ENCODE measurements around the gene ATOH8. TPM values are rescaled to one million over a fixed set of nuclear protein-coding genes. Genes with fewer than 3 reads are reported as not detected.
"Not testable (repeated sequence)": the region's sequence is repeated elsewhere in the genome, so short reads cannot be mapped to it uniquely, and the experiment has no call there.

Gene ATOH8
- total RNA-seq, 1 donor from 2014 or later: 7.7 TPM

DNA sequence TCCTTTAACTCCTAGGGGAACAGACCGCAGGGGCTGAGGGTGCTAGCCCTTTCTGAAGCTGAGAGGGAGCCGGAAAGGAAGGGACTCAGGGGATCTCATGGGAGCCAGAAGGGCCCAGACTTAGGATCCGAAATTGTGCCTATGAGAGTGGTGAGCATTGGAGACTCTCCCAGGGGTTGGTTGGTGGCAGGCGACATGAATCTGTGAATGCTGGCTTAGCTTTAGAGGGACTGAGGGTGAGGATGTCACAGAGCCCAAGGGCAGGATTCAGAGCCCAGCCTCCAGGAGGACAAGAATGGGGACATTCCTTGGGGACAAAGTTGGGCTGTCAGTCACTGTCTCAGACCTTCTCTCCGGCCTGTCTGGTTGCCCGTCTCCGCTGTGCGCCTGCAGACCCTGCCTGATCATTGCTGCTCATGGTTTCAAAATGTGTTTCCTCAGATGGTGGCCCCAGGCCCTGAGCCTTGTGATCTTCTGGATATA, 42.2 kb upstream of the ATOH8 start:
- Mint-ChIP-seq H3K27ac (ENCODE audit: unreplicated experiment) (no peak overlapping the region), H3K4me3 (no peak overlapping the region), H3K4me1 (peaks cover 13% of the 10 kb centered on the region), H3K36me3 (ENCODE audit: low read depth) (no peaks in the 10 kb centered on the region), H3K27me3 (ENCODE audit: low read depth) (peaks cover 21% of the 10 kb centered on the region), H3K9me3 (no peaks in the 10 kb centered on the region)
- DNase-seq (ENCODE audit: low read depth, low spot score): no peak
- TF ChIP-seq, protein P1, sequence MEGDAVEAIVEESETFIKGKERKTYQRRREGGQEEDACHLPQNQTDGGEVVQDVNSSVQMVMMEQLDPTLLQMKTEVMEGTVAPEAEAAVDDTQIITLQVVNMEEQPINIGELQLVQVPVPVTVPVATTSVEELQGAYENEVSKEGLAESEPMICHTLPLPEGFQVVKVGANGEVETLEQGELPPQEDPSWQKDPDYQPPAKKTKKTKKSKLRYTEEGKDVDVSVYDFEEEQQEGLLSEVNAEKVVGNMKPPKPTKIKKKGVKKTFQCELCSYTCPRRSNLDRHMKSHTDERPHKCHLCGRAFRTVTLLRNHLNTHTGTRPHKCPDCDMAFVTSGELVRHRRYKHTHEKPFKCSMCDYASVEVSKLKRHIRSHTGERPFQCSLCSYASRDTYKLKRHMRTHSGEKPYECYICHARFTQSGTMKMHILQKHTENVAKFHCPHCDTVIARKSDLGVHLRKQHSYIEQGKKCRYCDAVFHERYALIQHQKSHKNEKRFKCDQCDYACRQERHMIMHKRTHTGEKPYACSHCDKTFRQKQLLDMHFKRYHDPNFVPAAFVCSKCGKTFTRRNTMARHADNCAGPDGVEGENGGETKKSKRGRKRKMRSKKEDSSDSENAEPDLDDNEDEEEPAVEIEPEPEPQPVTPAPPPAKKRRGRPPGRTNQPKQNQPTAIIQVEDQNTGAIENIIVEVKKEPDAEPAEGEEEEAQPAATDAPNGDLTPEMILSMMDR (conservative IDR thresholded peaks at IDR 0.05): no peak

DNA sequence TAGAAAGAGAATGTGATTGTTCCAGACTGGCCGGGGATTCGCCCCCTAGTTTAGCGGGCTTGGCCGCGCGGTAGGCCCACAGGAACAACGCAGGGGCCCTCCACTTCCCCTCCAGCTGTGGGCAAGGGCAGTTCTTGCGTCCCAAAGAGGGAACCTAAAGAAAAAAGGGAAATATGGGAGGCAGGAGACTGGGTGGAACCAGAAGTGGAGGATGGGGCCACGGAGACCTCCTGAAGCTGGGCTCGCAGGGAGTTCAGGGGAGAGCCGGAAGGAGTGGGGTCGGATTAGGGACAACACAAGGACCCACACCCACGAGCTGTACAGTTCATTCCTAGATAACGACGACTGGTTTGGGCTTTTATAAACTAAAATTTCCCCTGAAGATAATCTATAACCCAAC, 41.5 kb upstream of the ATOH8 start:
- no peaks in the 10 kb centered on the region for H3K9me3 Mint-ChIP-seq
- H3K27ac Mint-ChIP-seq (ENCODE audit: unreplicated experiment): peak overlapping the region; percentile 27
- no peak for DNase-seq (ENCODE audit: low read depth, low spot score)
- TF ChIP-seq, protein P1 (conservative IDR thresholded peaks at IDR 0.05): no peak
- H3K4me1 Mint-ChIP-seq: peaks cover 10% of the 10 kb centered on the region
- no peak overlapping the region for H3K4me3 Mint-ChIP-seq
- no peaks in the 10 kb centered on the region for H3K36me3 Mint-ChIP-seq (ENCODE audit: low read depth)
- H3K27me3 Mint-ChIP-seq (ENCODE audit: low read depth): peaks cover 18% of the 10 kb centered on the region

DNA sequence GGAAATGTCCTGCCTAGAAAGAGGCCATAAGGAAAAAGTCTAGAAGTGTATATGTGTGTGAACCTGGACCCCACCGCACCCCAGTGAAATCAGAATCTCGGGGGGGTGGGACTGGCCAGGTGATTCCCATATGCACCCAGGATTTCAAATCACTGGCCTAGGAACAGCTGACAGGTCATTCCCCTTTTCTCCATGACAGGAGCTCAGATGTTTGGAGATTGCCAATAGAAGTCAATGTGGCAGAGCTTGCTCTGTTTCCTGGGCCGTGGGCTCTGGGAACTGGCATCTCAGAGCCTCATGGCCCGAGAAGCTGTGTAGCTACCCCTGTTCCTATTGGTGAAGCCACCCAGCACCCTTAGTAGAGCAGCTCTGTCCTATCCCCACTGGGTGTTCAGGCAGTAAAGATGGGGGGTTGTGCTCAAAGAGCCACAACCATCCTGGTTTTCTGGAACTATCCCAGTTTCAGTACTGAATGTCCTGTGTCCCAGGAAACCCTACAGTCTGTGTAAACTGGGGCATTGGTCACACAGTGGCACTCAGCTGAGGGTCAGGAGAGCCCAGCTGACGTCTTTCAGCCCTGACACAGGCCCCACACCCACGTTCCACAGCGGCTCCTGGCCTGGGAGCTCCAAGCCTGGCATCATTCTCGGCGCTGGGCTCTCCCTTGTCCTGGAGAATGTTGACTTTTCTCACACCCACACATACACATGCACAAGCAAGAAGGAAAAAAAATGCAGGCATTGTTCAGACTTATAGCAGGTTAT, 40.8 kb upstream of the ATOH8 start:
- H3K9me3 Mint-ChIP-seq: no peaks in the 10 kb centered on the region
- no peak overlapping the region for H3K4me3 Mint-ChIP-seq
- H3K4me1 Mint-ChIP-seq: peaks cover 12% of the 10 kb centered on the region
- no peaks in the 10 kb centered on the region for H3K36me3 Mint-ChIP-seq (ENCODE audit: low read depth)
- TF ChIP-seq, protein P1 (conservative IDR thresholded peaks at IDR 0.05): no peak
- peaks cover 12% of the 10 kb centered on the region for H3K27me3 Mint-ChIP-seq (ENCODE audit: low read depth)
- no peak overlapping the region for H3K27ac Mint-ChIP-seq (ENCODE audit: unreplicated experiment)
- no peak for DNase-seq (ENCODE audit: low read depth, low spot score)

DNA sequence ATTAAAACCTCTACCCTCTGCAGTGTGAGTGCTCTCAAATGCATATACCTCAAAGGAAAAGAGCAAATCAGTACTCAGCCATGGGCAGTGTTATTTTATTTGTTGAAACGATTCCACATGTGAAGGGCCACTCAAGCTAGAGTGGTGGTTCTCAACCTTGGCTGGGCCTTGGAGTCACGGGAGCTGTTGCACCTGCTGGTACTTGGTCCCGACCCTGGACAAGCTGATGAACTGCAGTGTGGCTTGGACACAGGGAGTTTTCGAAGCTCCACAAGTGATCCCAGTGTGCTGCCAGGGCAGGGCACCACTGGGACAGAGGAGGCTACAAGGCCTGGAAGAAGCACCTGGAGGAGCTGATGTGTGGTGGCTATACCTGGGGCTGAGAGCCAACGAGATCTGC, 40.0 kb upstream of the ATOH8 start:
- H3K9me3 Mint-ChIP-seq: no peaks in the 10 kb centered on the region
- no peaks in the 10 kb centered on the region for H3K36me3 Mint-ChIP-seq (ENCODE audit: low read depth)
- H3K4me1 Mint-ChIP-seq: peaks cover 12% of the 10 kb centered on the region
- TF ChIP-seq, protein P1 (conservative IDR thresholded peaks at IDR 0.05): no peak
- no peak for DNase-seq (ENCODE audit: low read depth, low spot score)
- peaks cover 8% of the 10 kb centered on the region for H3K27me3 Mint-ChIP-seq (ENCODE audit: low read depth)
- no peak overlapping the region for H3K27ac Mint-ChIP-seq (ENCODE audit: unreplicated experiment)
- H3K4me3 Mint-ChIP-seq: no peak overlapping the region

DNA sequence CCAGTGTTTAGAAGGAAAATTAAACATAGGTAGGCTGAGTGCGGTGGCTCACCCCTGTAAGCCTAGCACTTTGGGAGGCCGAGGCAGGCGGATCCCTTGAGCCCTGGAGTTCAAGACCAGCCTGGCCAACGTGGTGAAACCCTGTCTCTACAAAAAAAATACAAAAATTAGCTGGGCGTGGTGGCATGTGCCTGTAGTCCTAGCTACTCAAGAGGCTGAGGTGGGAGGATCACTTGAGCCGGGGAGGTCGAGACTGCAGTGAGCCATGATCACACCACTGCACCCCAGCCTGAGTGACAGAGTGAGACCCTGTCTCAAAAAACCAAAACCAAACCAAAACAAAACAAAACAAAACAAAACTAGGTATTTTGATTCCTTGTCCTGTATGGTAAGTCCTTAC, 39.4 kb upstream of the ATOH8 start:
- not testable (repeated sequence) for H3K36me3 Mint-ChIP-seq (ENCODE audit: low read depth); DNase-seq (ENCODE audit: low read depth, low spot score); H3K27ac Mint-ChIP-seq (ENCODE audit: unreplicated experiment); H3K27me3 Mint-ChIP-seq (ENCODE audit: low read depth); H3K4me3 Mint-ChIP-seq; H3K9me3 Mint-ChIP-seq
- peaks cover 12% of the 10 kb centered on the region for H3K4me1 Mint-ChIP-seq

DNA sequence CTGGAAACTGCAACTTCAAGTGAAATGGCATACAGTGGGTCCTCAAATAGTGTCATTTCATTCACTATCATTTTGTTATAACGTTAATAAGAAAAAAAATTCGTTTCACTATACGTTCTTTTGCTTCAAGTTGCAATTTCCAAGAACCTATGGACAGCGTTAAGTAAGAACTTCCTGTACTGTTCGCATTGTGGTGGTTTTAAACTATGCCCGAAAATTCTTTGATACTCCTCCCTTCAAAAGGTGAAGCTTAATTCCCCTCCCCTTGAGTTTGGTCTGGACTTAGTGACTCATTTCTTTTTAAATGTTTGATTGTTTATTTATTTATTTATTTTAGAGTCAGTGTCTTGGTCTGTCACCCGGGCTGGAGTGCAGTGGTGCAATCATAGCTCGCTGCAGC, 39.0 kb upstream of the ATOH8 start:
- H3K27ac Mint-ChIP-seq (ENCODE audit: unreplicated experiment): no peak overlapping the region
- peaks cover 12% of the 10 kb centered on the region for H3K4me1 Mint-ChIP-seq
- H3K27me3 Mint-ChIP-seq (ENCODE audit: low read depth): no peaks in the 10 kb centered on the region
- no peaks in the 10 kb centered on the region for H3K36me3 Mint-ChIP-seq (ENCODE audit: low read depth)
- DNase-seq (ENCODE audit: low read depth, low spot score): no peak
- no peaks in the 10 kb centered on the region for H3K9me3 Mint-ChIP-seq
- TF ChIP-seq, protein P1 (conservative IDR thresholded peaks at IDR 0.05): no peak
- H3K4me3 Mint-ChIP-seq: no peak overlapping the region

Data from neural crest cell (in vitro differentiated cells).